HepG2 (cell line): ENCODE results near the gene KIRREL2. TPM values are rescaled to one million over a fixed set of nuclear protein-coding genes. Genes with fewer than 3 reads are reported as not detected.
A peak's percentile ranks its signal among the peaks of the same experiment; 100 is the strongest.

Source experiments
- CHD2 ChIP-seq: IDR thresholded peaks from 2 replicates; pipeline ENCODE4 v1.6.1; 2011; ENCODE audit warnings: low read depth, low read length, improper control_type of control experiment
- DPF2 ChIP-seq: sonication (generic); formaldehyde crosslinking; IDR thresholded peaks from 2 replicates; pipeline ENCODE4 v1.4.0; 2020; ENCODE audit warnings: mild to moderate bottlenecking, low read depth, missing genetic modification reagents, borderline replicate concordance
- HDAC6 ChIP-seq: fragments of 200-600 bp; sonication (generic); IDR thresholded peaks from 2 replicates; pipeline ENCODE4 v1.7.0; 2017; ENCODE audit warnings: mild to moderate bottlenecking, antibody characterized with exemption, low read length, low read depth
- PHB2 ChIP-seq: fragments of 450-650 bp; IDR thresholded peaks from 2 replicates; pipeline ENCODE4 v1.6.1; 2018; ENCODE audit not compliant: partially characterized antibody
- SOX13 ChIP-seq, 3 experiments: fragments of 450-650 bp in 1 of 3; sonication (generic) in 1 of 3; formaldehyde crosslinking in 1 of 3; IDR thresholded peaks in 2 of 3; conservative IDR thresholded peaks in 1 of 3; 2 replicates each; pipeline versions ENCODE4 v1.5.0 to v1.6.1; 2016 to 2020; ENCODE audit warnings: antibody characterized with exemption in 1 of 3, mild to moderate bottlenecking in 1 of 3, missing compliant biosample characterization in 1 of 3, missing genetic modification reagents in 1 of 3, moderate library complexity in 1 of 3
- SP5 ChIP-seq: IDR thresholded peaks from 2 replicates; pipeline ENCODE4 v1.6.1; 2016; ENCODE audit warnings: low read depth, borderline replicate concordance
- ZFYVE20 ChIP-seq: sonication (generic); formaldehyde crosslinking; IDR thresholded peaks from 2 replicates; pipeline ENCODE4 v1.8.0; 2023; ENCODE audit warnings: low read depth, mild to moderate bottlenecking, moderate library complexity, missing genetic modification reagents, borderline replicate concordance
- ZNF24 ChIP-seq: fragments of 450-650 bp; IDR thresholded peaks from 2 replicates; pipeline ENCODE4 v1.6.1; 2017; ENCODE audit warnings: antibody characterized with exemption, mild to moderate bottlenecking
- ZNF280B ChIP-seq: sonication (generic); formaldehyde crosslinking; IDR thresholded peaks from 2 replicates; pipeline ENCODE4 v1.5.0; 2020; ENCODE audit warnings: missing genetic modification reagents, mild to moderate bottlenecking, borderline replicate concordance
- ZNF34 ChIP-seq: sonication (generic); formaldehyde crosslinking; IDR thresholded peaks from 2 replicates; pipeline ENCODE4 v1.4.0; 2020; ENCODE audit warnings: mild to moderate bottlenecking, missing genetic modification reagents, borderline replicate concordance
- ZNF446 ChIP-seq: sonication (generic); formaldehyde crosslinking; IDR thresholded peaks from 2 replicates; pipeline ENCODE4 v1.5.0; 2020; ENCODE audit warnings: mild to moderate bottlenecking, missing genetic modification reagents
- ZNF513 ChIP-seq: sonication (generic); formaldehyde crosslinking; conservative IDR thresholded peaks from 2 replicates; pipeline ENCODE4 v1.5.0; 2020; ENCODE audit warnings: missing genetic modification reagents
- ZNF550 ChIP-seq: sonication (generic); formaldehyde crosslinking; IDR thresholded peaks from 2 replicates; pipeline ENCODE4 v1.4.0; 2020; ENCODE audit warnings: mild to moderate bottlenecking, missing genetic modification reagents, borderline replicate concordance
- ZNF577 ChIP-seq: sonication (generic); formaldehyde crosslinking; IDR thresholded peaks from 2 replicates; pipeline ENCODE4 v1.4.0; 2020; ENCODE audit warnings: mild to moderate bottlenecking, low read depth, missing genetic modification reagents, borderline replicate concordance
- ZNF644 ChIP-seq: IDR thresholded peaks from 2 replicates; pipeline ENCODE4 v1.6.1; 2016; ENCODE audit warnings: low read depth
- polyA plus RNA-seq, 8 experiments: library from polyadenylated mRNA; depleted of rRNA in 3 of 8; stranded (reverse) in 7 of 8; unstranded in 1 of 8; fragments of >200 nt; fragmentation: Illumina TruSeq in 4 of 8; extraction: Trizol in 4 of 8; gene quantifications; 2 replicates each; pipeline versions ENCODE4 v1.2.1 to v1.2.3, GENCODE V29; 2011 to 2016; ENCODE audit warnings: low read depth in 4 of 8, missing spikeins in 1 of 8, mixed read lengths in 1 of 8; ENCODE audit not compliant: insufficient read depth in 1 of 8
- total RNA-seq, 5 experiments: library from RNA; depleted of rRNA; stranded (reverse); fragments of >200 nt; fragmentation: Illumina TruSeq; extraction: Trizol; gene quantifications; 2 replicates each; pipeline ENCODE4 v1.2.3, GENCODE V29; 2016; ENCODE audit warnings: low read depth in 1 of 5
- TF ChIP-seq, protein P1 (sequence below): sonication (generic); formaldehyde crosslinking; conservative IDR thresholded peaks from 2 replicates; pipeline ENCODE4 v1.4.0; 2020; ENCODE audit warnings: missing genetic modification reagents
- TF ChIP-seq, protein P2 (sequence below): sonication (generic); formaldehyde crosslinking; IDR thresholded peaks from 2 replicates; pipeline ENCODE4 v1.5.0; 2020; ENCODE audit warnings: mild to moderate bottlenecking, missing genetic modification reagents, borderline replicate concordance

KIRREL2 gene
- total and polyA plus RNA-seq, 2 of the 13 experiments (the other 11 are each of a cell fraction or from before 2014, with no cell fraction given): 0.18 to 2.4 TPM

GRCh38 chr19:35879770-35880317, 23.1 kb downstream of the KIRREL2 start (continued):
- TF ChIP-seq ZNF446 (CRISPR knock-in tag): peak; percentile 89; the same call in 1 of the 2 replicates
- TF ChIP-seq ZNF280B (CRISPR knock-in tag): peak; percentile 68; the same call in 1 of the 2 replicates
- TF ChIP-seq ZNF577 (CRISPR knock-in tag): no peak
- TF ChIP-seq ZNF24: no peak
- no peak for TF ChIP-seq PHB2
- peak; percentile 86 for TF ChIP-seq ZFYVE20 (CRISPR knock-in tag)
- TF ChIP-seq, protein P1, sequence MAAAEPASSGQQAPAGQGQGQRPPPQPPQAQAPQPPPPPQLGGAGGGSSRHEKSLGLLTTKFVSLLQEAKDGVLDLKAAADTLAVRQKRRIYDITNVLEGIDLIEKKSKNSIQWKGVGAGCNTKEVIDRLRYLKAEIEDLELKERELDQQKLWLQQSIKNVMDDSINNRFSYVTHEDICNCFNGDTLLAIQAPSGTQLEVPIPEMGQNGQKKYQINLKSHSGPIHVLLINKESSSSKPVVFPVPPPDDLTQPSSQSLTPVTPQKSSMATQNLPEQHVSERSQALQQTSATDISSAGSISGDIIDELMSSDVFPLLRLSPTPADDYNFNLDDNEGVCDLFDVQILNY (CRISPR knock-in tag): peak; percentile 83
- no peak for TF ChIP-seq HDAC6
- TF ChIP-seq ZNF34 (CRISPR knock-in tag): no peak
- TF ChIP-seq ZNF513 (CRISPR knock-in tag): no peak
- TF ChIP-seq CHD2: no peak
- no peak for TF ChIP-seq DPF2 (CRISPR knock-in tag)
- TF ChIP-seq ZNF644 (CRISPR knock-in tag): 0 out of 2 replicates have a peak, but pooled peaks have one; percentile 43
- no peak for TF ChIP-seq SOX13 (IDR thresholded peaks at IDR 0.05)
- peak in 1 of 2 experiments; percentile 59; a peak in 2 of 4 replicates for TF ChIP-seq SOX13 (CRISPR knock-in tag; conservative IDR thresholded peaks at IDR 0.05 in 1 of 2, IDR thresholded peaks at IDR 0.05 in 1 of 2)
- no peak for TF ChIP-seq ZNF550 (CRISPR knock-in tag)
- TF ChIP-seq, protein P2, sequence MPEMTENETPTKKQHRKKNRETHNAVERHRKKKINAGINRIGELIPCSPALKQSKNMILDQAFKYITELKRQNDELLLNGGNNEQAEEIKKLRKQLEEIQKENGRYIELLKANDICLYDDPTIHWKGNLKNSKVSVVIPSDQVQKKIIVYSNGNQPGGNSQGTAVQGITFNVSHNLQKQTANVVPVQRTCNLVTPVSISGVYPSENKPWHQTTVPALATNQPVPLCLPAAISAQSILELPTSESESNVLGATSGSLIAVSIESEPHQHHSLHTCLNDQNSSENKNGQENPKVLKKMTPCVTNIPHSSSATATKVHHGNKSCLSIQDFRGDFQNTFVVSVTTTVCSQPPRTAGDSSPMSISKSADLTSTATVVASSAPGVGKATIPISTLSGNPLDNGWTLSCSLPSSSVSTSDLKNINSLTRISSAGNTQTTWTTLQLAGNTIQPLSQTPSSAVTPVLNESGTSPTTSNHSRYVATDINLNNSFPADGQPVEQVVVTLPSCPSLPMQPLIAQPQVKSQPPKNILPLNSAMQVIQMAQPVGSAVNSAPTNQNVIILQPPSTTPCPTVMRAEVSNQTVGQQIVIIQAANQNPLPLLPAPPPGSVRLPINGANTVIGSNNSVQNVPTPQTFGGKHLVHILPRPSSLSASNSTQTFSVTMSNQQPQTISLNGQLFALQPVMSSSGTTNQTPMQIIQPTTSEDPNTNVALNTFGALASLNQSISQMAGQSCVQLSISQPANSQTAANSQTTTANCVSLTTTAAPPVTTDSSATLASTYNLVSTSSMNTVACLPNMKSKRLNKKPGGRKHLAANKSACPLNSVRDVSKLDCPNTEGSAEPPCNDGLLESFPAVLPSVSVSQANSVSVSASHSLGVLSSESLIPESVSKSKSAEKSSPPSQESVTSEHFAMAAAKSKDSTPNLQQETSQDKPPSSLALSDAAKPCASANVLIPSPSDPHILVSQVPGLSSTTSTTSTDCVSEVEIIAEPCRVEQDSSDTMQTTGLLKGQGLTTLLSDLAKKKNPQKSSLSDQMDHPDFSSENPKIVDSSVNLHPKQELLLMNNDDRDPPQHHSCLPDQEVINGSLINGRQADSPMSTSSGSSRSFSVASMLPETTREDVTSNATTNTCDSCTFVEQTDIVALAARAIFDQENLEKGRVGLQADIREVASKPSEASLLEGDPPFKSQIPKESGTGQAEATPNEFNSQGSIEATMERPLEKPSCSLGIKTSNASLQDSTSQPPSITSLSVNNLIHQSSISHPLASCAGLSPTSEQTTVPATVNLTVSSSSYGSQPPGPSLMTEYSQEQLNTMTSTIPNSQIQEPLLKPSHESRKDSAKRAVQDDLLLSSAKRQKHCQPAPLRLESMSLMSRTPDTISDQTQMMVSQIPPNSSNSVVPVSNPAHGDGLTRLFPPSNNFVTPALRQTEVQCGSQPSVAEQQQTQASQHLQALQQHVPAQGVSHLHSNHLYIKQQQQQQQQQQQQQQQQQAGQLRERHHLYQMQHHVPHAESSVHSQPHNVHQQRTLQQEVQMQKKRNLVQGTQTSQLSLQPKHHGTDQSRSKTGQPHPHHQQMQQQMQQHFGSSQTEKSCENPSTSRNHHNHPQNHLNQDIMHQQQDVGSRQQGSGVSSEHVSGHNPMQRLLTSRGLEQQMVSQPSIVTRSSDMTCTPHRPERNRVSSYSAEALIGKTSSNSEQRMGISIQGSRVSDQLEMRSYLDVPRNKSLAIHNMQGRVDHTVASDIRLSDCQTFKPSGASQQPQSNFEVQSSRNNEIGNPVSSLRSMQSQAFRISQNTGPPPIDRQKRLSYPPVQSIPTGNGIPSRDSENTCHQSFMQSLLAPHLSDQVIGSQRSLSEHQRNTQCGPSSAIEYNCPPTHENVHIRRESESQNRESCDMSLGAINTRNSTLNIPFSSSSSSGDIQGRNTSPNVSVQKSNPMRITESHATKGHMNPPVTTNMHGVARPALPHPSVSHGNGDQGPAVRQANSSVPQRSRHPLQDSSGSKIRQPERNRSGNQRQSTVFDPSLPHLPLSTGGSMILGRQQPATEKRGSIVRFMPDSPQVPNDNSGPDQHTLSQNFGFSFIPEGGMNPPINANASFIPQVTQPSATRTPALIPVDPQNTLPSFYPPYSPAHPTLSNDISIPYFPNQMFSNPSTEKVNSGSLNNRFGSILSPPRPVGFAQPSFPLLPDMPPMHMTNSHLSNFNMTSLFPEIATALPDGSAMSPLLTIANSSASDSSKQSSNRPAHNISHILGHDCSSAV: no peak
- peak; percentile 74 for TF ChIP-seq SP5 (CRISPR knock-in tag)
